Measurements from ENCODE around the gene CD72. TPM values are rescaled to one million over a fixed set of nuclear protein-coding genes. Genes with fewer than 3 reads are reported as not detected.

Gene CD72
- total RNA-seq, 1 experiment from 2014 or later: 0.15 TPM

GRCh38 chr9:35635730-35636129 lies 17.5 kb upstream of the CD72 start:
- no peak overlapping the region for H3K9ac ChIP-seq (ENCODE audit: low read length)
- H3K4me3 ChIP-seq (ENCODE audit: low read length): no peak overlapping the region
- TF ChIP-seq CTCF (conservative IDR thresholded peaks at IDR 0.05; ENCODE audit: low read depth, low read length) (no peak), EZH2phosphoT487 (IDR thresholded peaks at IDR 0.05; ENCODE audit: borderline replicate concordance, low read length) (no peak), EZH2 (IDR thresholded peaks at IDR 0.05; ENCODE audit: low read length, unreplicated experiment) (no peak)
- ChIA-PET POLR2A (ENCODE audit: unreplicated experiment) (no interaction called here), CTCF (no interaction called here)
- DNase-seq (no peak), ATAC-seq (no peak)
- no peak overlapping the region for H3K27ac ChIP-seq (ENCODE audit: low read length)
- H4K20me1 ChIP-seq (ENCODE audit: low read length): no peaks in the 10 kb centered on the region
- no TSS peak for BruUV-seq (replicated peaks)
- H3K79me2 ChIP-seq (ENCODE audit: low read length): no peaks in the 10 kb centered on the region
- H3K9me3 ChIP-seq (ENCODE audit: low read length): no peaks in the 10 kb centered on the region
- H3F3A ChIP-seq (ENCODE audit: low read length, unreplicated experiment): no peaks in the 10 kb centered on the region
- no peaks in the 10 kb centered on the region for H3K36me3 ChIP-seq (ENCODE audit: low read depth, low read length)
- intact Hi-C loops (cut with micrococcal nuclease): no loop called here
- H3K4me2 ChIP-seq (ENCODE audit: low read length): no peak overlapping the region
- no peaks in the 10 kb centered on the region for H3K9me2 ChIP-seq (replicated peaks; ENCODE audit: low read length)
- no peaks in the 10 kb centered on the region for H3K4me1 ChIP-seq (ENCODE audit: insufficient read depth, low read length)
- H2AFZ ChIP-seq (ENCODE audit: low read length): no peak overlapping the region
- no peaks in the 10 kb centered on the region for H3K27me3 ChIP-seq (ENCODE audit: low read length)

- ChIA-PET POLR2A (ENCODE audit: unreplicated experiment) (no interaction called here), CTCF (interaction anchor here (0.5 kb wide), 1 partner anchor 16 kb away, joined by 3 read pairs; no protein-coding TSS in a partner anchor)
- no TSS peak for BruUV-seq (replicated peaks)
- Histone ChIP-seq H3K4me2 (ENCODE audit: low read length) (no peak overlapping the region), H2AFZ (ENCODE audit: low read length) (no peak overlapping the region), H4K20me1 (ENCODE audit: low read length) (no peaks in the 10 kb centered on the region), H3K4me1 (ENCODE audit: insufficient read depth, low read length) (no peaks in the 10 kb centered on the region), H3K9ac (ENCODE audit: low read length) (no peak overlapping the region), H3K27me3 (ENCODE audit: low read length) (no peaks in the 10 kb centered on the region), H3K27ac (ENCODE audit: low read length) (no peak overlapping the region), H3F3A (ENCODE audit: low read length, unreplicated experiment) (no peaks in the 10 kb centered on the region), H3K9me2 (replicated peaks; ENCODE audit: low read length) (no peaks in the 10 kb centered on the region), H3K4me3 (ENCODE audit: low read length) (no peak overlapping the region), H3K9me3 (ENCODE audit: low read length) (no peaks in the 10 kb centered on the region), H3K36me3 (ENCODE audit: low read depth, low read length) (no peaks in the 10 kb centered on the region), H3K79me2 (ENCODE audit: low read length) (no peaks in the 10 kb centered on the region)
- DNase-seq (no peak), ATAC-seq (no peak)
- intact Hi-C loops (cut with micrococcal nuclease): no loop called here
- no peak for TF ChIP-seq EZH2 (IDR thresholded peaks at IDR 0.05; ENCODE audit: low read length, unreplicated experiment)
Measured at GRCh38 chr9:35629597-35629996, 11.4 kb upstream of the CD72 start.

- TF ChIP-seq EZH2 (IDR thresholded peaks at IDR 0.05; ENCODE audit: low read length, unreplicated experiment): no peak
- TF ChIP-seq EZH2phosphoT487 (IDR thresholded peaks at IDR 0.05; ENCODE audit: borderline replicate concordance, low read length): no peak
- no peaks in the 10 kb centered on the region for H3K9me3 ChIP-seq (ENCODE audit: low read length)
- no peak overlapping the region for H3K27ac ChIP-seq (ENCODE audit: low read length)
- H3K9me2 ChIP-seq (replicated peaks; ENCODE audit: low read length): no peaks in the 10 kb centered on the region
- H4K20me1 ChIP-seq (ENCODE audit: low read length): no peaks in the 10 kb centered on the region
- H3K4me1 ChIP-seq (ENCODE audit: insufficient read depth, low read length): no peaks in the 10 kb centered on the region
- no peak overlapping the region for H3K4me3 ChIP-seq (ENCODE audit: low read length)
- H3K79me2 ChIP-seq (ENCODE audit: low read length): no peaks in the 10 kb centered on the region
- H2AFZ ChIP-seq (ENCODE audit: low read length): no peak overlapping the region
- ATAC-seq (no peak), DNase-seq (no peak)
- POLR2A ChIA-PET (ENCODE audit: unreplicated experiment): no interaction called here
- no peaks in the 10 kb centered on the region for H3K27me3 ChIP-seq (ENCODE audit: low read length)
- intact Hi-C loops (cut with micrococcal nuclease): no loop called here
- H3K9ac ChIP-seq (ENCODE audit: low read length): no peak overlapping the region
- no peaks in the 10 kb centered on the region for H3F3A ChIP-seq (ENCODE audit: low read length, unreplicated experiment)
- CTCF ChIA-PET: interaction anchor here (1.2 kb wide), 1 partner anchor 25 kb away, joined by 4 read pairs; no protein-coding TSS in a partner anchor
- no peaks in the 10 kb centered on the region for H3K36me3 ChIP-seq (ENCODE audit: low read depth, low read length)
- H3K4me2 ChIP-seq (ENCODE audit: low read length): no peak overlapping the region
- BruUV-seq (replicated peaks): no TSS peak
Measured at GRCh38 chr9:35628389-35628991, 10.3 kb upstream of the CD72 start.

- Histone ChIP-seq H3K9me3 (ENCODE audit: low read length) (no peaks in the 10 kb centered on the region), H4K20me1 (ENCODE audit: low read length) (no peaks in the 10 kb centered on the region), H3K27me3 (ENCODE audit: low read length) (no peaks in the 10 kb centered on the region), H3K4me1 (ENCODE audit: insufficient read depth, low read length) (no peaks in the 10 kb centered on the region), H2AFZ (ENCODE audit: low read length) (no peak overlapping the region), H3K36me3 (ENCODE audit: low read depth, low read length) (no peaks in the 10 kb centered on the region), H3K4me3 (ENCODE audit: low read length) (no peak overlapping the region), H3K4me2 (ENCODE audit: low read length) (no peak overlapping the region), H3K79me2 (ENCODE audit: low read length) (no peaks in the 10 kb centered on the region), H3K27ac (ENCODE audit: low read length) (no peak overlapping the region), H3K9ac (ENCODE audit: low read length) (no peak overlapping the region), H3K9me2 (replicated peaks; ENCODE audit: low read length) (no peaks in the 10 kb centered on the region), H3F3A (ENCODE audit: low read length, unreplicated experiment) (no peaks in the 10 kb centered on the region)
- no peak for ATAC-seq
- POLR2A ChIA-PET (ENCODE audit: unreplicated experiment): no interaction called here
- intact Hi-C loops (cut with micrococcal nuclease): no loop called here
- TF ChIP-seq EZH2 (IDR thresholded peaks at IDR 0.05; ENCODE audit: low read length, unreplicated experiment) (no peak), EZH2phosphoT487 (IDR thresholded peaks at IDR 0.05; ENCODE audit: borderline replicate concordance, low read length) (no peak), CTCF (conservative IDR thresholded peaks at IDR 0.05; ENCODE audit: low read depth, low read length) (no peak)
- CTCF ChIA-PET: no interaction called here
- BruUV-seq (replicated peaks): no TSS peak
- no peak for DNase-seq
Measured at GRCh38 chr9:35627575-35627974, 9.4 kb upstream of the CD72 start.

Measured in PC-3 (cell line).